Gastrocnemius medialis (tissue), 4 donors: ENCODE measurements around the gene HMCN1. TPM values are rescaled to one million over a fixed set of nuclear protein-coding genes. Genes with fewer than 3 reads are reported as not detected.

Experiments
- ATAC-seq, 2 donors: fragments of 150-250 bp; one replicate each; pipeline ENCODE4 v1.9.1; 2016
- DNase-seq, 2 donors: peaks; one replicate each; pipeline ENCODE4 v3.0.0-alpha.2; 2019
- H3K27ac ChIP-seq, 4 donors: fragments of 200-600 bp; sonication (generic); 1 replicate in 1 of 4; 2 replicates in 3 of 4; pipeline ENCODE4 v1.5.1; 2016 to 2018; ENCODE audit warnings: mild to moderate bottlenecking in 2 of 4, moderate library complexity in 1 of 4
- H3K27me3 ChIP-seq, 3 donors: fragments of 200-600 bp; sonication (generic) in 2 of 3; 1 replicate in 1 of 3; 2 replicates in 2 of 3; pipeline versions ENCODE4 v1.5.1 to v1.6.0; 2016 to 2019; ENCODE audit warnings: mild to moderate bottlenecking in 1 of 3, moderate library complexity in 1 of 3
- H3K36me3 ChIP-seq, 2 donors: fragments of 200-600 bp; sonication (generic) in 1 of 2; one replicate each; pipeline ENCODE4 v1.5.1; 2017 to 2018
- H3K4me1 ChIP-seq, 2 donors: fragments of 200-600 bp; sonication (generic) in 1 of 2; one replicate each; pipeline ENCODE4 v1.5.1; 2016 to 2017; ENCODE audit warnings: mild to moderate bottlenecking in 2 of 2
- H3K4me3 ChIP-seq, 4 donors: fragments of 200-600 bp; sonication (generic) in 3 of 4; 1 replicate in 1 of 4; 2 replicates in 3 of 4; pipeline ENCODE4 v1.5.1; 2016 to 2019; ENCODE audit warnings: mild to moderate bottlenecking in 2 of 4
- H3K9me3 ChIP-seq, 3 donors: fragments of 200-600 bp; sonication (generic) in 2 of 3; 1 replicate in 1 of 3; 2 replicates in 2 of 3; pipeline ENCODE4 v1.5.1; 2016 to 2019
- POLR2A ChIP-seq, 2 donors: fragments of 450-650 bp; IDR thresholded peaks; one replicate each; pipeline ENCODE4 v1.6.1; 2017; ENCODE audit warnings: antibody characterized with exemption in 2 of 2, mild to moderate bottlenecking in 2 of 2, moderate library complexity in 2 of 2
- in situ Hi-C, 4 donors: fragments of 200-750 bp; cut with MboI; loops; one replicate each; pipeline versions ENCODE4 v1.15.0 to v1.8.0; 2017; ENCODE audit warnings: low sequenced_read_pairs in 4 of 4
- intact Hi-C: fragments of 100-400 bp; cut with DNase I; formaldehyde crosslinking; loops from one replicate; pipeline ENCODE4 v1.15.1; 2023; ENCODE audit warnings: low total_unique reads
- total RNA-seq, 4 donors: library from RNA; depleted of rRNA; stranded (reverse); fragments of >200 nt; gene quantifications; one replicate each; pipeline versions ENCODE4 v1.1.0 to v1.2.3, GENCODE V29; 2016
- TF ChIP-seq, protein P1 (sequence below), 5 experiments: fragments of 450-650 bp in 3 of 5; fragments of 200-600 bp in 2 of 5; sonication (generic) in 2 of 5; IDR thresholded peaks in 4 of 5; conservative IDR thresholded peaks in 1 of 5; 1 replicate in 4 of 5; 2 replicates in 1 of 5; pipeline ENCODE4 v1.5.1; 2016 to 2019; ENCODE audit warnings: antibody characterized with exemption in 5 of 5, mild to moderate bottlenecking in 3 of 5, moderate library complexity in 3 of 5

The HMCN1 gene
- 1 to 10 TPM; 2.6 to 7.5 (median 5.1) TPM for total RNA-seq

DNA sequence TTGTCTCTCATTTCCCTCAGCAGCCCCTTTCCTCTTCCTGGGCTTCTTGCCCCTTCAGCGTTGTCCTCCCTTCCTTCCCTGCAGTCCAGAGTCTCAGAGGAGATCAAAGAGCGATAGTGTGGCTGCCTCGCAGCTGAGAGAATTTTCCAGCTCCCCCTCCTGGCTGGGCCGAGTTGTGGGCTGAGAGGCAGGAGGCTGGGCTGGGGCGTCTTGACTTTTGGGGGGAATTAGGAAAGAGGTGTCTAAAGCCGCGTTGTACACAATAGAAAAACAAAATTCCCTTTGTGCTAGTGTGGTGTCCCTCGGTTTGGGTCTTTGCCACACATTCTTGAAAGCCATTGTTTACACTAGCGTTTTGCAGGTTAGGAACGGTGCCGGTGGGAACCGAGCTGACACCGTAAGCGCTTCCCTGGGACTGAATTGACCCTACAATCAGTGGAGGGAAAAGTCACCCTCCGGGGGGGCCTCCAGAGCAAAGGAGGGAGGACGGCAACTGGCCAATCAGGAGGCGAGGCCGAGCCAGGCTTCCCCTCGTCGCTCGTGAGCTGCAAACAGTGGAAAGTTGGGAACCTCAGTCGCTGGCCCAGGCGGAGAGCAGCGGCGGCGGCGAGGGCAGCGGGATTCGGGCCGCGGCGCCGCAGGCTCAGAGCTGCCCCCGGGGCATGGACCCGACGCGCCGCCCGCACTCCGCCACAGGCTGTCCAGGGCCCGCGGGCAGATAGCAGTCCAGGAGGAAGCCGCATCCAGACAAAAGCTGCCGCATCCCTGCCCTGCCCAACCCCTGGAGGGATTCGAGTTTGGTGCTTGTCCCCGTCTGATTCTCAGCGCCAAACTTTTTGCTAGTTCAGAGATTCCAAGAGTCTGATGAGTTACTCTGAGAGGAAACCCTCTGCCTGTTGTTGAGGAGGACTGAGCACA is at the start of gene HMCN1:
HMCN1 (plus strand) TSS at position 574 of the 918 bp plus-strand sequence. CDS start 389 bp downstream, outside the sequence.
- ATAC-seq (peak; percentile 73 to 79), DNase-seq (peak; percentile 40 to 46)
- peak within 1 kb of the TSS; percentile 51 to 69 (median 64) for H3K27ac ChIP-seq
- no peaks in the 10 kb centered on the region for H3K9me3 ChIP-seq
- peaks cover 4 to 5% of the 10 kb centered on the region in 2 donors for H3K4me1 ChIP-seq
- H3K27me3 ChIP-seq, result no peaks in the 10 kb centered on the region
- H3K4me3 ChIP-seq, result peak within 1 kb of the TSS; percentile 49 to 68 (median 57)
- in situ Hi-C loops, result no loop called here
- no peaks in the 10 kb centered on the region for H3K36me3 ChIP-seq
- intact Hi-C loops, result no loop called here
- TF ChIP-seq, protein P1, sequence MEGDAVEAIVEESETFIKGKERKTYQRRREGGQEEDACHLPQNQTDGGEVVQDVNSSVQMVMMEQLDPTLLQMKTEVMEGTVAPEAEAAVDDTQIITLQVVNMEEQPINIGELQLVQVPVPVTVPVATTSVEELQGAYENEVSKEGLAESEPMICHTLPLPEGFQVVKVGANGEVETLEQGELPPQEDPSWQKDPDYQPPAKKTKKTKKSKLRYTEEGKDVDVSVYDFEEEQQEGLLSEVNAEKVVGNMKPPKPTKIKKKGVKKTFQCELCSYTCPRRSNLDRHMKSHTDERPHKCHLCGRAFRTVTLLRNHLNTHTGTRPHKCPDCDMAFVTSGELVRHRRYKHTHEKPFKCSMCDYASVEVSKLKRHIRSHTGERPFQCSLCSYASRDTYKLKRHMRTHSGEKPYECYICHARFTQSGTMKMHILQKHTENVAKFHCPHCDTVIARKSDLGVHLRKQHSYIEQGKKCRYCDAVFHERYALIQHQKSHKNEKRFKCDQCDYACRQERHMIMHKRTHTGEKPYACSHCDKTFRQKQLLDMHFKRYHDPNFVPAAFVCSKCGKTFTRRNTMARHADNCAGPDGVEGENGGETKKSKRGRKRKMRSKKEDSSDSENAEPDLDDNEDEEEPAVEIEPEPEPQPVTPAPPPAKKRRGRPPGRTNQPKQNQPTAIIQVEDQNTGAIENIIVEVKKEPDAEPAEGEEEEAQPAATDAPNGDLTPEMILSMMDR (IDR thresholded peaks at IDR 0.05 in 4 of 5, conservative IDR thresholded peaks at IDR 0.05 in 1 of 5), result peak in 2 of 5 experiments; percentile 20 to 42
- peak; percentile 15 to 67 for TF ChIP-seq POLR2A (IDR thresholded peaks at IDR 0.05)

DNA sequence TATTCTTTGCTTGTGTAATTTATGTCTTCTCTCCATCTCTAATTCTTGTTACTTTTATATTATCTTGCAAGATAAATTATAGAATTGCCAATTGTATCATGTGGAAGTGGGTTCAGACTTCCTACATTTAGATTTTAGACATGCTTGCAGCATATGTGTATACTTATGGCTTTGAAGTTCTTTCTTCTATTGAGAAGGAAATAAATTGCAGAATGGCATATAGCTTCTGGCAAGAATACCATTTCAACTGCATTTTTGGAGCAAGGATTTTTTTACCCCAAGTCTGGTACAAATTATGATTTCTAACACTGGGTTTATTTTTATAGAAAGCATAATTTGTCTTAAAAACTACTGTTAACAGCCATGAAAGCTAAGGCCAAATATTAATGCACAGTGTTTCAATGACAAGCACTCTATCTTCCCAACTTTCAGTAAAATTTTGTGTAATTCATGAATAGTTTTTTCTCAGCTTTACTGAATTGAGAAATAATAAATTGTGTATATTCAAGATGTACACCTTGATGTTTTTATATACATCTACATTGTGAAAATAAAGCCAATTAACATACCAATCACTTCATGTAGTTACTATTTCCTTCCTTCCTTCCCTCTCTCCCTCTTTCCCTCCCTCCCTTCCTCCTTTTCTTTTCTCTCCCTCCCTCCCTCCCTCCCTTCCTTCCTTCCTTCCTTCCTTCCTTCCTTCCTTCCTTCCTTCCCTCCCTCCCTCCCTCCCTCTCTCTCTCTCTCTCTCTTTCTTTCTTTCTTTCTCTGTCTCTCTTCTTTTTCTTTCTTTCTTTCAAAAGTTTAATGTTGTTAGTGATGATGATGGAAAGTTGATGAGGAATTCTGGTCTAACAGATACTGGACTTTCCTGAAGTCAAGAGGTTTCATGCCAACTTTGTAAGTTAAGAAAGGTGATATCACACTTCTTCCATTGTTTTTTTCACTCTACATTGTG is 47.1 kb upstream of the HMCN1 start:
- intact Hi-C loops (no loop called here), in situ Hi-C loops (loop anchor here in 2 of 4 donors (25.0 kb wide), 1 partner anchor 450 kb away; no protein-coding TSS in a partner anchor)
- Histone ChIP-seq H3K4me3 (no peak overlapping the region), H3K4me1 (no peaks in the 10 kb centered on the region), H3K36me3 (no peaks in the 10 kb centered on the region), H3K9me3 (no peaks in the 10 kb centered on the region), H3K27ac (no peak overlapping the region), H3K27me3 (no peaks in the 10 kb centered on the region)
- TF ChIP-seq, protein P1 (IDR thresholded peaks at IDR 0.05 in 4 of 5, conservative IDR thresholded peaks at IDR 0.05 in 1 of 5), result no peak
- TF ChIP-seq POLR2A (IDR thresholded peaks at IDR 0.05), result no peak
- ATAC-seq (no peak), DNase-seq (no peak)

DNA sequence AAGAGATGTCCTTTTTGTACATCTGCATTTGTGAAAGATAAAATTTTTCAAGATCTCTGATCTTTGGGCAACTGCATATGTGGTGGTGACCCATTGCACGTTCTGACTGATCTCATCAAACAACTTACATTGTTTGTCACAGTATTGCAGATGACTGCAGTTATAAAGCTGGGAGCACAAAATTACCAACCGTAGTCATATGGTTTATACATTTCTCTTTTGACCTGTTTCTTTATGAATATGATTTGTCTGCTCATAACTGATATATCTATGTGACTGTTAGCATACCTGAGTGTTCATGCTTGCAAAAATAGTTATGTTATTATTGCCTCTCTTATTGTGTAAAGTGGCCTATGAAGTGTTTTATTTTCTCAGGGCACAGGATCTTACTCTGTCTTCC is 43.7 kb upstream of the HMCN1 start:
- in situ Hi-C loops (loop anchor here in 2 of 4 donors (25.0 kb wide), 1 partner anchor 453 kb away; no protein-coding TSS in a partner anchor), intact Hi-C loops (no loop called here)
- H3K36me3 ChIP-seq, result no peaks in the 10 kb centered on the region
- no peaks in the 10 kb centered on the region for H3K4me1 ChIP-seq
- no peak overlapping the region for H3K27ac ChIP-seq
- no peaks in the 10 kb centered on the region for H3K9me3 ChIP-seq
- H3K4me3 ChIP-seq, result no peak overlapping the region
- no peaks in the 10 kb centered on the region for H3K27me3 ChIP-seq
- ATAC-seq (no peak), DNase-seq (no peak)
- no peak for TF ChIP-seq POLR2A (IDR thresholded peaks at IDR 0.05)
- TF ChIP-seq, protein P1 (IDR thresholded peaks at IDR 0.05 in 4 of 5, conservative IDR thresholded peaks at IDR 0.05 in 1 of 5), result no peak

DNA sequence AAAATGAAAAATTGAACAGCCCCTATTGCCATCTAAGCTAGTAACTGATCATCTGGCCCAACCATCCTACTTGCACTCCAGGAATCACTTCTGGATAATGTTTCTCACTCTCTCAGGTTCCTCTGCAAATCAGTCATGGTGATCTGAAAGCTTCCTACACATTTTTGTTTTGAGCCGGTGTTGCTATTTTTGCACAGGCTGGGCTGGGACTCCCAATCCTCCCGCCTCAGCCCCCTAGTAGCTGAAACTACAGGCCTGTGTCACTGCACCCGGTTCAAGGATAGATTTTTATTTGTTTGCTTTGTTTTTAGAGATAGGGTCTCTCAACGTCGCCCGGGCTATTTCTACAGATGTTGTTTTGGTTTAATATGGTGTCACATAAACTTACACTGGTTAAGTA is 40.5 kb upstream of the HMCN1 start:
- intact Hi-C loops (no loop called here), in situ Hi-C loops (loop anchor here in 2 of 4 donors (25.0 kb wide), 1 partner anchor 456 kb away; no protein-coding TSS in a partner anchor)
- ATAC-seq (no peak), DNase-seq (no peak)
- H3K4me3 ChIP-seq, result peak overlapping the region in 2 of 4 donors; percentile 6 to 8
- H3K27me3 ChIP-seq, result no peaks in the 10 kb centered on the region
- no peaks in the 10 kb centered on the region for H3K36me3 ChIP-seq
- H3K4me1 ChIP-seq, result no peaks in the 10 kb centered on the region
- H3K27ac ChIP-seq, result peak overlapping the region in 3 of 4 donors; percentile 52 to 72 (median 61)
- TF ChIP-seq, protein P1 (IDR thresholded peaks at IDR 0.05 in 4 of 5, conservative IDR thresholded peaks at IDR 0.05 in 1 of 5), result no peak
- TF ChIP-seq POLR2A (IDR thresholded peaks at IDR 0.05), result no peak
- no peaks in the 10 kb centered on the region for H3K9me3 ChIP-seq
